ENCODE measurements around the gene DHX29. TPM values are rescaled to one million over a fixed set of nuclear protein-coding genes. Genes with fewer than 3 reads are reported as not detected.

Gene DHX29
- total and polyA plus RNA-seq, 2 donors = 12.5 to 20.8 TPM

GRCh38 chr5:55231029-55231918 is 76.2 kb downstream of the DHX29 start:
- H3K36me3 ChIP-seq (ENCODE audit: control insufficient read depth in 2 of 2, insufficient read depth in 2 of 2, low read length in 1 of 2) = peaks cover 0 to 3% of the 10 kb centered on the region in 2 donors
- WGBS = 1% methylated on average over 48 of the region's 48 CpGs
- peaks cover 29 to 53% of the 10 kb centered on the region in 2 donors for H3K4me1 ChIP-seq (ENCODE audit: control insufficient read depth in 2 of 2, insufficient read depth in 2 of 2, low read length in 2 of 2)
- peaks cover 0 to 10% of the 10 kb centered on the region in 2 donors for H3K9me3 ChIP-seq (ENCODE audit: control insufficient read depth in 2 of 2, insufficient read depth in 1 of 2, low read length in 1 of 2)
- DNase-seq (ENCODE audit: low read depth in 6 of 9, low spot score in 9 of 9) = peak in 2 of 9 donors; percentile 29 to 34
- H3K27ac ChIP-seq (ENCODE audit: low read depth in 1 of 2, low read length in 1 of 2) = no peak overlapping the region
- peak overlapping the region in 1 of 2 donors; percentile 27 for H3K4me3 ChIP-seq (ENCODE audit: low read length in 2 of 2)
- H3K27me3 ChIP-seq (ENCODE audit: control insufficient read depth in 2 of 2, insufficient read depth in 1 of 2, low read length in 1 of 2) = peaks cover 78 to 97% of the 10 kb centered on the region in 2 donors

- H3K4me1 ChIP-seq (ENCODE audit: control insufficient read depth in 2 of 2, insufficient read depth in 2 of 2, low read length in 2 of 2) = peaks cover 29 to 56% of the 10 kb centered on the region in 2 donors
- H3K9me3 ChIP-seq (ENCODE audit: control insufficient read depth in 2 of 2, insufficient read depth in 1 of 2, low read length in 1 of 2) = peaks cover 0 to 10% of the 10 kb centered on the region in 2 donors
- 48% methylated on average over 8 of the region's 8 CpGs for WGBS
- H3K36me3 ChIP-seq (ENCODE audit: control insufficient read depth in 2 of 2, insufficient read depth in 2 of 2, low read length in 1 of 2) = peaks cover 0 to 3% of the 10 kb centered on the region in 2 donors
- no peak for DNase-seq (ENCODE audit: low read depth in 6 of 9, low spot score in 9 of 9)
- H3K27ac ChIP-seq (ENCODE audit: low read depth in 1 of 2, low read length in 1 of 2) = no peak overlapping the region
- no peak overlapping the region for H3K4me3 ChIP-seq (ENCODE audit: low read length in 2 of 2)
- H3K27me3 ChIP-seq (ENCODE audit: control insufficient read depth in 2 of 2, insufficient read depth in 1 of 2, low read length in 1 of 2) = peaks cover 89 to 100% of the 10 kb centered on the region in 2 donors
Observed at GRCh38 chr5:55230086-55230629, 77.3 kb downstream of the DHX29 start.

- H3K9me3 ChIP-seq (ENCODE audit: control insufficient read depth in 2 of 2, insufficient read depth in 1 of 2, low read length in 1 of 2) = peaks cover 1 to 10% of the 10 kb centered on the region in 2 donors
- H3K4me1 ChIP-seq (ENCODE audit: control insufficient read depth in 2 of 2, insufficient read depth in 2 of 2, low read length in 2 of 2) = peaks cover 24 to 47% of the 10 kb centered on the region in 2 donors
- no peak for DNase-seq (ENCODE audit: low read depth in 6 of 9, low spot score in 9 of 9)
- peaks cover 91 to 100% of the 10 kb centered on the region in 2 donors for H3K27me3 ChIP-seq (ENCODE audit: control insufficient read depth in 2 of 2, insufficient read depth in 1 of 2, low read length in 1 of 2)
- peaks cover 0 to 3% of the 10 kb centered on the region in 2 donors for H3K36me3 ChIP-seq (ENCODE audit: control insufficient read depth in 2 of 2, insufficient read depth in 2 of 2, low read length in 1 of 2)
- H3K4me3 ChIP-seq (ENCODE audit: low read length in 2 of 2) = peak overlapping the region in 1 of 2 donors; percentile 46
- WGBS = 8% methylated on average over 30 of the region's 30 CpGs
- H3K27ac ChIP-seq (ENCODE audit: low read depth in 1 of 2, low read length in 1 of 2) = no peak overlapping the region
Observed at GRCh38 chr5:55227664-55228430, 79.6 kb downstream of the DHX29 start.

- peaks cover 1 to 4% of the 10 kb centered on the region in 2 donors for H3K9me3 ChIP-seq (ENCODE audit: control insufficient read depth in 2 of 2, insufficient read depth in 1 of 2, low read length in 1 of 2)
- no peak within 1 kb of the TSS for H3K27ac ChIP-seq (ENCODE audit: low read depth in 1 of 2, low read length in 1 of 2)
- peaks cover 89 to 100% of the 10 kb centered on the region in 2 donors for H3K27me3 ChIP-seq (ENCODE audit: control insufficient read depth in 2 of 2, insufficient read depth in 1 of 2, low read length in 1 of 2)
- WGBS = 1% methylated on average over 80 of the region's 80 CpGs
- peaks cover 0 to 3% of the 10 kb centered on the region in 2 donors for H3K36me3 ChIP-seq (ENCODE audit: control insufficient read depth in 2 of 2, insufficient read depth in 2 of 2, low read length in 1 of 2)
- peak within 1 kb of the TSS in 1 of 2 donors; percentile 46 for H3K4me3 ChIP-seq (ENCODE audit: low read length in 2 of 2)
- DNase-seq (ENCODE audit: low read depth in 6 of 9, low spot score in 9 of 9) = peak in 2 of 9 donors; percentile 47 to 62
- H3K4me1 ChIP-seq (ENCODE audit: control insufficient read depth in 2 of 2, insufficient read depth in 2 of 2, low read length in 2 of 2) = peaks cover 18 to 45% of the 10 kb centered on the region in 2 donors
Observed at GRCh38 chr5:55226934-55227663, 80.4 kb downstream of the DHX29 start, which contains the start of gene MCIDAS. MCIDAS (minus strand) TSS chr5:55227315; CDS start chr5:55227138, 177 bp downstream.

GRCh38 chr5:55226027-55226933 is 81.2 kb downstream of the DHX29 start:
- 4% methylated on average over 54 of the region's 54 CpGs for WGBS
- Histone ChIP-seq H3K9me3 (ENCODE audit: control insufficient read depth in 2 of 2, insufficient read depth in 1 of 2, low read length in 1 of 2) (peaks cover 1 to 4% of the 10 kb centered on the region in 2 donors), H3K27ac (ENCODE audit: low read depth in 1 of 2, low read length in 1 of 2) (no peak overlapping the region), H3K27me3 (ENCODE audit: control insufficient read depth in 2 of 2, insufficient read depth in 1 of 2, low read length in 1 of 2) (peaks cover 89 to 100% of the 10 kb centered on the region in 2 donors), H3K4me1 (ENCODE audit: control insufficient read depth in 2 of 2, insufficient read depth in 2 of 2, low read length in 2 of 2) (peaks cover 10 to 36% of the 10 kb centered on the region in 2 donors), H3K4me3 (ENCODE audit: low read length in 2 of 2) (peak overlapping the region in 1 of 2 donors; percentile 46), H3K36me3 (ENCODE audit: control insufficient read depth in 2 of 2, insufficient read depth in 2 of 2, low read length in 1 of 2) (no peaks in the 10 kb centered on the region)
- peak in 3 of 9 donors; percentile 35 to 70 (median 68) for DNase-seq (ENCODE audit: low read depth in 6 of 9, low spot score in 9 of 9)

- peaks cover 89 to 100% of the 10 kb centered on the region in 2 donors for H3K27me3 ChIP-seq (ENCODE audit: control insufficient read depth in 2 of 2, insufficient read depth in 1 of 2, low read length in 1 of 2)
- H3K4me1 ChIP-seq (ENCODE audit: control insufficient read depth in 2 of 2, insufficient read depth in 2 of 2, low read length in 2 of 2) = peaks cover 13 to 40% of the 10 kb centered on the region in 2 donors
- no peak overlapping the region for H3K4me3 ChIP-seq (ENCODE audit: low read length in 2 of 2)
Observed at GRCh38 chr5:55225346-55225745, 82.1 kb downstream of the DHX29 start.

GRCh38 chr5:55223812-55224240 is 83.7 kb downstream of the DHX29 start:
- H3K9me3 ChIP-seq (ENCODE audit: control insufficient read depth in 2 of 2, insufficient read depth in 1 of 2, low read length in 1 of 2) = peaks cover 1 to 8% of the 10 kb centered on the region in 2 donors
- WGBS = 24% methylated on average over 7 of the region's 7 CpGs
- H3K27ac ChIP-seq (ENCODE audit: low read depth in 1 of 2, low read length in 1 of 2) = no peak overlapping the region
- H3K36me3 ChIP-seq (ENCODE audit: control insufficient read depth in 2 of 2, insufficient read depth in 2 of 2, low read length in 1 of 2) = no peaks in the 10 kb centered on the region
- peaks cover 13 to 42% of the 10 kb centered on the region in 2 donors for H3K4me1 ChIP-seq (ENCODE audit: control insufficient read depth in 2 of 2, insufficient read depth in 2 of 2, low read length in 2 of 2)
- DNase-seq (ENCODE audit: low read depth in 6 of 9, low spot score in 9 of 9) = no peak
- peaks cover 86 to 100% of the 10 kb centered on the region in 2 donors for H3K27me3 ChIP-seq (ENCODE audit: control insufficient read depth in 2 of 2, insufficient read depth in 1 of 2, low read length in 1 of 2)
- H3K4me3 ChIP-seq (ENCODE audit: low read length in 2 of 2) = no peak overlapping the region

More at GRCh38 chr5:55225346-55225745, 82.1 kb downstream of the DHX29 start:
- no peak overlapping the region for H3K27ac ChIP-seq (ENCODE audit: low read depth in 1 of 2, low read length in 1 of 2)
- DNase-seq (ENCODE audit: low read depth in 6 of 9, low spot score in 9 of 9) = no peak
- H3K36me3 ChIP-seq (ENCODE audit: control insufficient read depth in 2 of 2, insufficient read depth in 2 of 2, low read length in 1 of 2) = no peaks in the 10 kb centered on the region
- H3K9me3 ChIP-seq (ENCODE audit: control insufficient read depth in 2 of 2, insufficient read depth in 1 of 2, low read length in 1 of 2) = peaks cover 1 to 6% of the 10 kb centered on the region in 2 donors
